ENCODE measurements around the gene GAMT. TPM values are rescaled to one million over a fixed set of nuclear protein-coding genes. Genes with fewer than 3 reads are reported as not detected.
A peak's percentile ranks its signal among the peaks of the same experiment; 100 is the strongest.

GAMT gene
- total RNA-seq, 1 experiment from 2014 or later, result 21.6 TPM

DNA sequence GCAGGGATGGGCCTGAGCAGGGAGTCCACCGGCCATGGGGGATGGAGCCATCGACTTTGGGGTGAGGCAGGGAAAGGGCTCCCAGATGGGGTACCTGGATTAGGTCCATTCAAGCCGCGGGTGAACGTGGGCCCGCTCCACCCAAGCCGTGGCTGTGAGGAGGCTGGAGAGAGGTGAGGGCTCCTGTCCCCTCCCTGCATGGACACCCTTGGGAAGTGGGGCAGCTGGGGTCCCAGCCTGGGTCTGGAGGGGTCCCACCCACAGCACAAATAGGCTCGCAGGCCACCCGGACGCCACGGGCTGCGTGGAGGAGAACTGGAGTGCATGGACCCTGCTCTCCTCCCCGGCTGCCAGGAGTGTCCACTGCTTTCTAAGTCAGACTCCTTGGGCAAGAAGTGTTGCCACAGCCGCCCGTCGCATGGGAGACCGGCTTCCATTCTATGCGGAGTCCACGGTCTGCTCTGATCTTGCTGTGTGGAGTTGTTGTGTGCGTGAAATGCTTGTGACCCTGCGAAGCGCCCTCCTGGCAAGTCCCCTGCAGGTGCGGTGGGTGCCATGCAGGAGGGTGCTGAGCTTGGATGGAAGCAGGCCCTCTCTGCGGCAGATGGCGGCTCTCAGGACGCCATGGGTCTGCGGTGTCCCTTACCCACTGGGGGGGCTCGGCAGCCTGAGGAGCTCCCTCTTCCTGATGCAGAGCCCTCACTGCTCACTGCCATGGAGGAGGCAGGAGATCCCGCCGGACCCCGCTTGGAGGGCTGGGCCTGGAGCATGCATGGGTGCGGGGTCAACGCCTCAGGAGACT is 8.1 kb upstream of the GAMT start:
- no peak for DNase-seq (ENCODE audit: low read depth, low spot score)
- in situ Hi-C loops (cut with HindIII; ENCODE audit: low pct_unique_long_range_greater_than_20kb, low sequenced_read_pairs), result no loop called here

DNA sequence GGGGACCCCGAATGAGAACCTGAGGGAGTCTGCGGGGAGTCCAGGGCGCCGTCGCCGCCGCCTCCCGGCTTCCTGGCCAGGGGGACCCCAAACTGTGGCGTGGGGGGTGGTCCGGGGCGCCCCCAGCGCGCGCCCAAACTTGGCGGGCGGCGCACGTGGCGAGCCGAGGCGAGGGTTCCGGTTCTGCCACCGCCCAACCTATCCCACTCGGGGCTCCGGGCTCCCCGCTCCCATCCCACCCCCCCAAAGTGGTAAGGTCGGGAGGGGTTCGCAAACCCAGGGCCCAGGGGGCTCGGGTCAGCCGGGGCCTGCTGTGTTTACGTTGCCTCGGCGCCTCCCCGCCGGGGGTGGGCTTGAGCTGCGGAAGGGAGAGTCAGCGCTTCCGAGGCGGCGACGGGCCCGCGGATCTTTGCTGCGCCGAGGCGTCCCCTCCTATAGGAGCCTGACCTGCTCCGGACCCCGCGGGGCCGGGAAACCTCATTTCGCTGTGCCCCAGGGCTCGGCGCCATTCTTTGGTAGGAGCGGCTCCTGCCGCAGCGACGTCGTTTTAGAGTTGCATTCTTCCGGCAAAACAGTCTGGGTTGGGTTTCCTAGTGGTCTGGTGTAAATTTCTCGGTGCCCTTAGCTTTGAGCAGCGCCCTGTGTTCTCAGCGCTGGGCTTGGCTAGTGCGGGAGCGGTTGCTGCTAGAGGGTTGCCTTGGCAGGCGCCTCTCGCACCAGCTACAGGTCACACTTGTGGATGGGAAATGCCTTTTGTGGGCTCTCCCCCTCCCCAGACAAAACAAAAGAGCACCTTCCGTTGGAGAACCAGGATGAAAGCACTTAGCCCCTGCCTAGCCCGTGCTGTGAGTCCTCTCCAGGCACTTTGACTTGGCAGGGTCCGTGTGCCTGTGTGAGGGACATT is 7.2 kb upstream of the GAMT start:
- in situ Hi-C loops (cut with HindIII; ENCODE audit: low pct_unique_long_range_greater_than_20kb, low sequenced_read_pairs), result no loop called here
- no peak for DNase-seq (ENCODE audit: low read depth, low spot score)

DNA sequence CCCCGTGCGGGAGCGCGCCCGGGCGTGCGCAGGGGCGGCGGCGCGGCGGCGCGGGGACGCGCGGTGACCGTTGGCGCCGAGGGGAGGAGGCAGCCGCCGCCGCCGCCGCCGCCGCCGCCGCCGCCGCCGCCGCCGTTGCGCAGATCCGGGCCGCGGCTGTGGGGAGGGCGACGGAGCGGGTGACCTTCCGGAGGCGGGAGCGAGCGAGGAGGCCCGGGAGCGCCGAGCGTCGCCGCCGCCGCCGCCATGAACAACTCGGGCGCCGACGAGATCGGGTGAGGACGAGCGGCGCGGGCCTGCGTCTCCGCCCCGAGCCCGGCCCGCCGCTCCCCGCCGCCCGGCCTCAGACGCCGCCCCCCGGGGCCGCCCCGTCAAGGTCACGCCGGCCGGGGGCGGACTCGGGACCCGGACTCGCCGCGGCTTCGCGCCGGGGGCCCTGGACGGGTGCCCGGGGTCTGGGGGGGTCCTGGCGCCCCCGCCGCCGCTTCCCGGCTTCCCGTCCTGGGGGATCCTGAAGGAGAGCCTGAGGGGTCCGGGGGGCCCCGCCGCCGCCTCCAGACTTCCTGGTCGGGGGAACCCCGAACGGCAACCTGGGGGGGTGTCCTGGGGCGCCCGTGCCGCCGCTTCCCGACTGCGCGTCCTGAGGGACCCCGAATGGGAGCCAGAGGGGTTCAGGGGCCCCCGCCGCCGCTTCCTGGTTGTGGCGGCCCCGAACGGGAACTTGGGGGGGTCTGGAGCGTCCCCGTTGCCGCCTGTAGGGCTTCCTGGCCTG is 6.4 kb upstream of the GAMT start, which contains the start of gene DAZAP1:
Gene DAZAP1, plus strand, starts transcription at position 59 of the 772 bp plus-strand sequence. Its CDS starts 188 bp downstream, at position 247.
- in situ Hi-C loops (cut with HindIII; ENCODE audit: low pct_unique_long_range_greater_than_20kb, low sequenced_read_pairs), result no loop called here
- DNase-seq (ENCODE audit: low read depth, low spot score), result no peak

DNA sequence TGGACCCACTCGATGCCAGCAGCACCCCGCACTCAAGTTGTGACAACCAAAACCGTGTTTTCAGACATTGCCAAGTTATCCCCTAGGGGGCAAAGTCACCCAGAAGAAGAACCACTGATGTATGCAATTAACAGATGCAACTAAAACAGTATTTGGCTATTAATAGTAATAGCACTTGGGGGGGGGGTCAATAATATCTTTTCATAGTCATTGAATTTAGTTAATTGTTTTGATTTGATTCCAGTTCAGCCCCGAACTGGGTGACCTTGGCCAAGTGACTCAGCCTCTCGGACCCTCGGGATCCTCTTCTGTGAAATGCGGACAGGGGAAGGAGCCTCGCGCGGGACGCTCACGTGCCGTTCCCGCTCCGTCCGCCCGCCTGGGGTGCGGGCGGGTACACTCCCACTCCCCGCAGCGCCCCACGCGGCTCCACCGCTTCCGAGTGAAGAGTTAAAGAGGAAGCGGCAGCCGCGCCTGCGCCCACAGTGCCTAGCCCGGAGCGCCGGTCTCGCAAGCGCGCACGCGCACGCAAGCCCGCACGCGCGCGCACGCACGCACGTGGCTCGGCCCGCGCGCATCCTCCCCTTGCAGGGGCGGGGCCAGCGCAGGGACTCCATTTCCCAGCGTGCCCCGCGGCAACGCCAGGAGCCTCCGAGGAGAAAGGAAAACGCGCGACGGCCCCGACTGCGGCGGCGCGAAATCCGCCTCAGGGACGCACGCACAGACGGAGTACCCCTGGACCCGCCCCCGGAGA is 5.6 kb upstream of the GAMT start:
- DNase-seq (ENCODE audit: low read depth, low spot score), result peak; percentile 96
- in situ Hi-C loops (cut with HindIII; ENCODE audit: low pct_unique_long_range_greater_than_20kb, low sequenced_read_pairs), result no loop called here

DNA sequence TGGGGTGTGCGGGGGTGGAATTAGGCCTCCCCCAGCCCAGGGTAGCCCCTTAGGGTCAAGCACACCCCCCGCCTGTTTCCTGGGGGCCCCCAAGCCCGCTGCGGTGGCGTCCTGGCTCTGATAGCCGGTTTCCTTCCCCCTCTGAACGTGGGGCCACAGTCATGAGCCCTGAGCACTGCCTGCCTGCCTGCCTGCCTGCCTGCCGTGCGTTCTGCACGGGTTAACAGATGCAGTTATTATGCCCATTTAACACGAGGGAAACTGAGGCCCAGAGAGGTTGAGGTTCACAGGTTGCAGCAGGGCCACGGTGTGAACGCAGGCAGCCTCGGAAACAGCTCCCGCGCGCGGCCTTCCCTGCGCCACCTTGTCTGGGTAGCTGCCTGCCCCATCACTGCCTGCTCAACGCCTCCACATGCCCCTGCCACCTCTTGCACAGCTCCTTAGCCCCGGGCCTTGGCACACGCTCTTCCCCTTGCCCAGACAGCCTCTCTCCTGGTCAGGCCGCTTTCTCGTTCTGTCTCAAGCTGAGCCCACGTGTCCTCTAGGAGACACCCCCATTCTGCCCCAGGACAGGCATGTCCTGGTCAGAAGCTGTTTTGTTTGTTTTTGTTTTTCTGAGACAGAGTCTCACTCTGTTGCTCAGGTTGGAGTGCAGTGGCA is 1.2 kb upstream of the GAMT start:
- in situ Hi-C loops (cut with HindIII; ENCODE audit: low pct_unique_long_range_greater_than_20kb, low sequenced_read_pairs), result no loop called here
- DNase-seq (ENCODE audit: low read depth, low spot score), result peak; percentile 22

DNA sequence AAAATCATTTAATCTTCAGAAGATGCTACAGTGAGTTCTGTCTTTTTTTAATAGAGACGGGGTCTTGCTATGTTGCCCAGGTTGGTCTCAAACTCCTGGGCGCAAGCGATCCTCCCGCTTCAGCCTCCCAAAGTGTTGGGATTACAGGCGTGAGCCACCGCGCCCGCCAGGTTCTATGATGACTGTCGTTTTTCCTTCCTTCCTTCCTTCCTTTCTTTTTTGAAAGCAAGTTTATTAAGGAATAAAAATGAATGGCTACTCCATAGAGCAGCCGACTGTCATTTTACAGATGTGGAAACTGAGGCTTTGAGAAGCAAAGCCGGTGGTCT is 511 bp upstream of the GAMT start:
- DNase-seq (ENCODE audit: low read depth, low spot score), result no peak
- in situ Hi-C loops (cut with HindIII; ENCODE audit: low pct_unique_long_range_greater_than_20kb, low sequenced_read_pairs), result no loop called here

DNA sequence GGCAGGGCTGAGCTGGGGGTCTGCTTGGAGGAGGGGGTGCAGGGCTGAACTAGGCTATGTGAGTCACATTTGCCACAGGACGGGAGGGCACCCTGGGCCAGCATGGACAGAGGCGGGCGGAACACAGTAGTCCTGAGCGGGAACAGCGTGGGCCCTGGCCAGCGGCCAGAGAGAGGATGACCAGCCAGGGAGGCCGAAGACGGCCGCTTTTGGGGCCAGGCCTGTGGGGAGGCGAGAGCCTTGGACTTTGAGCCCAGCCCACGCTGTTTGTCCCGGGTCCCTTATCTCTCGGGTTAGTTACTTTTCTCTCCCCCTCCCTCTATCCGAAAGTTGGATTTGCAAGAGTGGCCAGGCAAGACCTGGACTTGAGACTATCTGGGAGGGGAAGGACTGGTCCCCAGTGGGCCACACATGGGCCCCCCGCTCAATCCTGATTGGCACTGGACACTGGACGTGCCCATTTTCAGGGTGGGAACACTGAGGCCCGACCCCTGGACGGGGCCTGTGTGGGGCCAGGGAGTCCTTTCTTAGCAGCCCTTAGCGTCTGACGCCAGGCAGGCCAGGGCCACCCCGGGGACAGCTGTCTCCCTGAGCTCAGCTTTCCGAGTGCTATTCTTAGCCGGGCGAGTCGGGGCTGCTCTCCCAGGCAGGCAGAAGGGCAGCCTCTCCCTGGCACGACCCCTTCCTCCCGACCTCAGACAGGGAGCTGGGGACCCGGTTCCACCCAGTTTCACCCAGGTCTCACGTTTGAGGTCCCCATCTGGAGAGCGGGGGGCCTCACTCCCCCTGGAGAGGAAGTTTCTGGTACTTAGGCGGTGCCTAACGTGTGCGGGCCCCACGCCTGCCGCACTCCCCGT is 833 bp downstream of the GAMT start:
- in situ Hi-C loops (cut with HindIII; ENCODE audit: low pct_unique_long_range_greater_than_20kb, low sequenced_read_pairs), result no loop called here
- no peak for DNase-seq (ENCODE audit: low read depth, low spot score)

DNA sequence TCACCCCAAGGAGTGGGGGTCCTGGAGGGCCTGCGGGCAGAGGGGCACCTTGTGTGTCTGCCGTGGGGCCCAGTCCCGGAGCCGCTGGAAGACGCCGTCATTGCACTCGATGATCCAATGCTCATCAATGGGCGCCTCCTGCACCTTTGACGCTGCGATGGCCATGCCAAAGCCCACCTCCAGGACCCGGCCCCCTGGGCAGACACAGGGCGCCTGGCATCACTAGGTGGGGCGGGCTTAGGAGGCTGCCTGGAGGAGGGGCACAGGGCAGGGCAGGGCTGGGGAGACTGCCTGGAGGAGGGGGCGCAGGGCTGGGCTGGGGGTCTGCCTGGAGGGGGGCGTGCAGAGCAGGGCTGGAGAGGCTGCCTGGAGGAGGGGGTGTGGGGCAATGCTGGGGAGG is 1.6 kb downstream of the GAMT start:
- in situ Hi-C loops (cut with HindIII; ENCODE audit: low pct_unique_long_range_greater_than_20kb, low sequenced_read_pairs), result no loop called here
- no peak for DNase-seq (ENCODE audit: low read depth, low spot score)

DNA sequence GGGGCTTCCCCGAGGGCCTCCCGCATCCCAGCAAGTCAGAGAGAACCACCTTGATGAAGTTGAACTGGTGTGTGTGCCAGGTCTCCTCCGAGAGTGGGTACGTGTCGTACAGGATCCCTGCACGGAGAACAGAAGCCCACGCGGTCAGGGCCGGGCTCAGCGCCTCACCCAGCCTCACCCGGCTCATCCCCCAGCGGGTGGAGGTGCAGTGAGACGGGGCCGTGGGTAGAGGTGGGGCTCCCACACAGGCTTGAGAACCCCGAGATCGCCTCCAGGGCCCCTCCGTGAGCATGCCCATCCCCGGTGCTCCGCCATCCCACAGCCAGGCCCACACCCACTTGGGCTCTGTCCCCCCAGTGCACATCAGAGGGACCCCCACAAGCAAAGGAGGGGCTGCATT is 2.3 kb downstream of the GAMT start:
- in situ Hi-C loops (cut with HindIII; ENCODE audit: low pct_unique_long_range_greater_than_20kb, low sequenced_read_pairs), result no loop called here
- no peak for DNase-seq (ENCODE audit: low read depth, low spot score)

DNA sequence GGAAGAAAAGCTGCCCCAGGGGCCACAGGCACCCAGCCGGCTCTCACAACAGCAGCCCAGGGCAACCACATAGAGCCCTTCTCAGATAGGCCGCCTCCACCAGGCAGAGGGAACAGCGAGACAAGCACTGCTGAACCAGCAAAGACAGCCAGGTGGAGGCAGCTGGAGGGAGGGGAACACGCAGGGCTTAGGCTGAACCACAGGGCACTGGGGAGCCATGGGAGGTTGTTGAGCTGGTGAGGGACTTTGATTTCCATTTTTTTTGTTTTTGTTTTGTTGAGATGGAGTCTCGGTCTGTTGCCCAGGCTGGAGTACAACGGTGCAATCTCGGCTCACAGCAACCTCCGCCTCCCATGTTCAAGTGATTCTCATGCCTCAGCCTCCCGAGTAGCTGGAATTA is 3.5 kb downstream of the GAMT start:
- in situ Hi-C loops (cut with HindIII; ENCODE audit: low pct_unique_long_range_greater_than_20kb, low sequenced_read_pairs), result no loop called here

DNA sequence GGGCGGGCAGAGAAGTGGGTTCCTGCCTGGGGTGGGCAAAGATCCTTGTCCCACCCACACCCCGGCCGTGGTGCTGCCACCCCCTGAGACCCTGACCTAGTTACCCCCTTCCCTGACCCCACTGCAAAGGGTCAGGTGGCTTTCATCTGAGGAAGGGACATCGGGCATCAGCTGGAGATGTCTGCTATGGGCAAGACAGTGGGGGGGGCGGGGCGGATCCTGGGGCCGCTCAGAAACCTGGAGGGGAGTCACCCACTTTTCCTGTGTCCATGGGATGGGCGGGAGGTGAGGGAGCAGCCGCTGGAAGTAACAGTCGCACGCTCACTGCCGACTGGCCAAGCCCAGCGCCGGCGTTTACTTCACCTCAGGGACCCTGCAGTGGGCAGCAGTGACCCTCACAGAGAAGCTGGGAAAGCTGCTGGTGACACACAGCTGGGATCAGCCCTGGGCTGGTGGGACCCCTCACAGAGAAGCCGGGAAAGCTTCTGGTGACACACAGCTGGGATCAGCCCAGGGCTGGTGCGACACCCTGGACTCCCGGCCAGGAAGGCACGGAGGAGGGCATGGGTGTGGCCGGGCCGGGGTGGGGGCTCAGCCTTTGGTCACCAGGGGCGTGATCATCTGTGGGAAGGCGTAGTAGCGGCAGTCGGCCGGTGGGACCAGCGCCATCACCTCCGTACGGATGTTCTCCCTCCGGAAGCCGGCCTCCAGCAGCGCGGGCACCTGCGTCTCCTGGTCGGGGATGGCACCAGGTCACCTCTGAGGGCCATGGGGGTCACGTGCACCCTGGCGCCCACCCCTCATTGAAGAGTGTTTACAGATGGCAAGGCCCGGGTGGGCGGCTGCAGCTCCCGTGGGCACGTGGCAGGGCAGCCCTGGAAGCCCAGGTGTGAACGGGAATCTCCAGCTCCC is 4.3 kb downstream of the GAMT start:
- in situ Hi-C loops (cut with HindIII; ENCODE audit: low pct_unique_long_range_greater_than_20kb, low sequenced_read_pairs), result no loop called here
- DNase-seq (ENCODE audit: low read depth, low spot score), result no peak

More for the DNA sequence above, 3.5 kb downstream of the GAMT start:
- no peak for DNase-seq (ENCODE audit: low read depth, low spot score)

DNA sequence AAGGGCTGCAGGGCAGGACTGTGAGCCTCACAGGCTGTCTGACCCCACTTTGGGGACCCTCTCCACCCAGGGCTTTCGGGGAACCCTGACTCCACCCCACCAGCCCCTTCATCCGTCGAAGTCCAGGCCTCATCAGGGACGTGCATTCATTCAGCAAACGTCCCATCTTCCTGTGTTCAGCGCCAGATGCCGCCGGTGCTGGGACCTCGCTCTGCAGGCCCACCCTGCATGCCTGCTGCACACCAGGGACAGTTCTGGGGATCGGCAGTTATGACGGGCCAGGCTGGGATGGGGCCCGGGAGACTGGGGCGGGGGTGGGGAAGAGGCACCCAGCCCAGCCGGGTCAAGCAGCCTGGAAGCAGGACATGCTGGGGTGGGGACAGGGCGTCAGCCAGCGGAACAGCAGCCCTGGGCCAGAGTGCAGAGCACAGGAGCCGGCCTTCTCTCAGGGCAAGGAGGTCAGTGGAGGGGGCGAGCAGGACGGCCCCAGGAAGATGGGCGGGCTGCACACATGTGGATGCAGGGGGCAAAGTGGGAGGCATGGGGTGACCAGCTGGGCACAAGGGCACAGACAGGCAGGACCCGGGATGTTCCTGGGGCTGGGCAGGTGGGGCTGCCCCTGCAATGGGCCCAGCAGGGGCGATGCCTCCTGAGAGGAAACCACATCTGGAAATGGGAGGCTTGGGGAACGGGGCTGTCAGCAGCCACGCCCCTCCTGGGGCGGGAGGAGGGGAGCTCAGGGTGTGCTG is 5.1 kb downstream of the GAMT start:
- in situ Hi-C loops (cut with HindIII; ENCODE audit: low pct_unique_long_range_greater_than_20kb, low sequenced_read_pairs), result no loop called here
- DNase-seq (ENCODE audit: low read depth, low spot score), result no peak

DNA sequence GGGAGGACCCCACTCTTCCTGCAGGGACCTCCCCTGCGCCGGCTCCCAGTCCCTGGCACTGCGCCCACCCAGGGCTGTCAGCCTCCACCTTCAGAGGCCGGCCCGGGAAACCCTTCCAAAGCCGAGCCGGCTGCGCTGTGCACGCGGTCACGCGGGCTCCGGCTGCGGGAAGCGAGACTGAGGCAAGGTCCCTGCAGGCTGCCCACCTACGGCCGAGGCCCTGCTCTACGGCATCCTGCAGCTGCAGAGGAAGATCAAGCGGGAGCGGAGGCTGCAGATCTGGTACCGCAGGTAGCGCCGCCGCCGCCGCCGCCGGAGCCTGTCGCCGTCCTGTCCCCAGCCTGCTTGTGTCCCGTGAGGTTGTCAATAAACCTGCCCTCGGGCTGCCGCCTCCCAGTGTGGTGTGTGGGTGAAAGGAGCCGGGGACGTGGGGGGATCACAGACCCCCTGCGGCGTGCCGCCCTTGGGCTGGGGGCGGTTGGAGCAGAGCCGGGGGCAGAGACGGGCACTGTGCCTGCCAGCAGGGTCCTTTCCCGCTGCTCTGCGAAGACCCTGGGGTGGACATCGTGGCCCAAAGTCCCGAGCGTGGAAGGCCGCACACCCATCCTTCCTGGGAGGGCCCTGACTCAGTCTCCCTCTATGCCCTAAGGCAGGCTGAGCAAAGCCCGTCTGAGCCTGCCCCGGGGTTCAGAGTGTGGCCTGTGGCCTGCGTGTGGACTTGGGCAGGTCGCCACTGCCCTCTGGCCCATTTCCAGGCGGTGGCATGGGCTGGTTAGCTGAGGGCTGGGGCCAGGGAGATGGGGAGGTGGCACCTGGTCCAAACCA is 5.9 kb downstream of the GAMT start:
- no peak for DNase-seq (ENCODE audit: low read depth, low spot score)
- in situ Hi-C loops (cut with HindIII; ENCODE audit: low pct_unique_long_range_greater_than_20kb, low sequenced_read_pairs), result no loop called here

All from SK-MEL-5 (cell line).